Measurements from ENCODE around the gene BTBD16.

DNA sequence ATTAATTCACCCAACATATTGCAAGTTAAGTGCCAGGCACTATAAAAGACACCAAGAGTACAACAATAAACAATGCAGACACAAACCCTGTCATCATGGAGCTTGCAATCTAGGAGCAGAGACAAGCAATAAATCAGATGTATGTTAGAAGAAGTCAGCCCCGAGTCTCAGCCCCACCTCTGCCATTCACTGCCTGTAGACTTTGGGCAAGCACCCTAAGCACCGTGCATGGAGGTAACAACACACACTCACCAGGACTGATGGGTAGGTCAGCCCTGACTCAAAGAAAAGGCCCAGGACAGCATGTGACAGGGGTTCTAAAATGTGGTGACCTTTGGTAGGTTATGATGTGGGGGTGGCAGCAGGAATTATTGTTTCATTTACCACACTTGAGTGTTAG lies 54.1 kb downstream of the BTBD16 start:
- TF ChIP-seq, protein P1, sequence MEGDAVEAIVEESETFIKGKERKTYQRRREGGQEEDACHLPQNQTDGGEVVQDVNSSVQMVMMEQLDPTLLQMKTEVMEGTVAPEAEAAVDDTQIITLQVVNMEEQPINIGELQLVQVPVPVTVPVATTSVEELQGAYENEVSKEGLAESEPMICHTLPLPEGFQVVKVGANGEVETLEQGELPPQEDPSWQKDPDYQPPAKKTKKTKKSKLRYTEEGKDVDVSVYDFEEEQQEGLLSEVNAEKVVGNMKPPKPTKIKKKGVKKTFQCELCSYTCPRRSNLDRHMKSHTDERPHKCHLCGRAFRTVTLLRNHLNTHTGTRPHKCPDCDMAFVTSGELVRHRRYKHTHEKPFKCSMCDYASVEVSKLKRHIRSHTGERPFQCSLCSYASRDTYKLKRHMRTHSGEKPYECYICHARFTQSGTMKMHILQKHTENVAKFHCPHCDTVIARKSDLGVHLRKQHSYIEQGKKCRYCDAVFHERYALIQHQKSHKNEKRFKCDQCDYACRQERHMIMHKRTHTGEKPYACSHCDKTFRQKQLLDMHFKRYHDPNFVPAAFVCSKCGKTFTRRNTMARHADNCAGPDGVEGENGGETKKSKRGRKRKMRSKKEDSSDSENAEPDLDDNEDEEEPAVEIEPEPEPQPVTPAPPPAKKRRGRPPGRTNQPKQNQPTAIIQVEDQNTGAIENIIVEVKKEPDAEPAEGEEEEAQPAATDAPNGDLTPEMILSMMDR (IDR thresholded peaks at IDR 0.05), result no peak
- TF ChIP-seq POLR2A (IDR thresholded peaks at IDR 0.05) (no peak), POLR2AphosphoS5 (IDR thresholded peaks at IDR 0.05) (no peak), EP300 (IDR thresholded peaks at IDR 0.05) (no peak)
